Uterus (tissue), 2 donors: Measurements from ENCODE around the gene BZW2.

Experiments used
- POLR2A ChIP-seq, 2 donors: fragments of 450-650 bp; IDR thresholded peaks; one replicate each; pipeline ENCODE4 v1.6.1; 2016; ENCODE audit warnings: antibody characterized with exemption in 2 of 2, mild to moderate bottlenecking in 1 of 2, moderate library complexity in 1 of 2
- TF ChIP-seq, protein P1 (sequence below), 4 experiments: fragments of 200-600 bp in 2 of 4; fragments of 450-650 bp in 2 of 4; sonication (generic) in 2 of 4; IDR thresholded peaks; one replicate each; pipeline ENCODE4 v1.5.1; 2016 to 2019; ENCODE audit warnings: antibody characterized with exemption in 4 of 4, mild to moderate bottlenecking in 2 of 4, moderate library complexity in 1 of 4

DNA sequence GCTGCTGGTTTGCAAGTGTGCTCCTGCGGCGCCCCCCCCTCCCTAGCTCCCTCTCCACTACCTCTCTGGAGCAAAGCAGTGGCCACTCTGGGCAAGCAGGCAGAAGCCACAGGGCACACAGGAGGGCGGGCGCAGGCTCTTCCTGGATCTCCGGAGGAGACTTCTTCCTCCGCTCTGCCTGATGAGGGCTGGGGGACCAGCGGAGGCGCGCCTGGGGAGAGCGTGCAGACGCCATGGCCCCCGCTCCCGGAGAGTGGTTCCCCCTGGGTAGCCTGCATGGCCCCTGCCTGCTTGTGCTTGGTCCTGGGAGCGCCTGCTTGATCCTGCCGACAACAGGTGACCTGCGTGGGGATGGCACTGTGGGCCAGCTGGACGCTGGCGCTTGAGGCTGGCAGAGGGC lies 29.4 kb upstream of the BZW2 start:
- no peak for TF ChIP-seq POLR2A (IDR thresholded peaks at IDR 0.05)
- TF ChIP-seq, protein P1, sequence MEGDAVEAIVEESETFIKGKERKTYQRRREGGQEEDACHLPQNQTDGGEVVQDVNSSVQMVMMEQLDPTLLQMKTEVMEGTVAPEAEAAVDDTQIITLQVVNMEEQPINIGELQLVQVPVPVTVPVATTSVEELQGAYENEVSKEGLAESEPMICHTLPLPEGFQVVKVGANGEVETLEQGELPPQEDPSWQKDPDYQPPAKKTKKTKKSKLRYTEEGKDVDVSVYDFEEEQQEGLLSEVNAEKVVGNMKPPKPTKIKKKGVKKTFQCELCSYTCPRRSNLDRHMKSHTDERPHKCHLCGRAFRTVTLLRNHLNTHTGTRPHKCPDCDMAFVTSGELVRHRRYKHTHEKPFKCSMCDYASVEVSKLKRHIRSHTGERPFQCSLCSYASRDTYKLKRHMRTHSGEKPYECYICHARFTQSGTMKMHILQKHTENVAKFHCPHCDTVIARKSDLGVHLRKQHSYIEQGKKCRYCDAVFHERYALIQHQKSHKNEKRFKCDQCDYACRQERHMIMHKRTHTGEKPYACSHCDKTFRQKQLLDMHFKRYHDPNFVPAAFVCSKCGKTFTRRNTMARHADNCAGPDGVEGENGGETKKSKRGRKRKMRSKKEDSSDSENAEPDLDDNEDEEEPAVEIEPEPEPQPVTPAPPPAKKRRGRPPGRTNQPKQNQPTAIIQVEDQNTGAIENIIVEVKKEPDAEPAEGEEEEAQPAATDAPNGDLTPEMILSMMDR (IDR thresholded peaks at IDR 0.05) = no peak
